ENCODE results near the gene MGAT4C. TPM values are rescaled to one million over a fixed set of nuclear protein-coding genes. Genes with fewer than 3 reads are reported as not detected.
"Not testable (repeated sequence)": the region's sequence is repeated elsewhere in the genome, so short reads cannot be mapped to it uniquely, and the experiment has no call there.

The MGAT4C gene
- total RNA-seq, 1 experiment from 2014 or later: 1.1 TPM

DNA sequence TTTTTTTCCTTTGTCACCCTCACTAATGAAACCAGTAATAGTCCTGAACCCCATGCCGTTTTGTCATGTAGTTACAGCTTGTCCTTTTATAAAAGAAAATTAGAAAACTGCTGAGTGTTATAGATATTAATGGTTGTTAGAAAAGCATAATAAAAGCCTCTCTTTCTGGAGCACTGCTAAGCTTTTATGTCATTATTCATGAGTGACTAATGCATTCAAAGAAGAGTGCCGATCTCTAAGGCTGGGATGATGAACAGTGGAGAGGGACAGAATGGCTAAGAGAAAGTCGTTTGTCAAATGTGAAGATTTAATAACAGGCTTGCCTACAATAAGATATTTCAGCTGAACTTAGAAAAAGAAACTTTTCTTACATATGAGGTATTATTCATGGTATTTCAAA lies 121.6 kb downstream of the MGAT4C start:
- DNase-seq (ENCODE audit: low spot score): no peak

DNA sequence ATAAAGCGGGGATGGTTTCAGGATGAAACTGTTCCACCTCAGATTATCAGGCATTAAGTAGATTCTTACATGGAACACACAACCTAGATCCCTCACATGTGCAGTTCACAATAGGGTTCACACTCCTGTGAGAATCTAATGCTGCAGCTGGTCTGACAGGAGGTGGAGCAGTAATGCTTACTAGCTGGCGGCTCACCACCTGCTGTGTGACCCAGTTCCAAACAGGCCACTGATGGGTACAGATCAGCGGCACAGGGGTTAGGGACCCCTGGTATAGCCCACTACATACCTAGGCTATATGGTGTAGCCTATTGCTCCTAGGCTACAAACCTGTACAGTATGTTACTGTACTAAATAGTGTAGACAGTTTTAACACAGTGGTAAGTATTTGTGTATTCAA lies 129.3 kb downstream of the MGAT4C start:
- DNase-seq (ENCODE audit: low spot score): not testable (repeated sequence)

GRCh38 chr12:86122846-86123468 lies 133.2 kb downstream of the MGAT4C start:
- DNase-seq (ENCODE audit: low spot score): no peak

DNA sequence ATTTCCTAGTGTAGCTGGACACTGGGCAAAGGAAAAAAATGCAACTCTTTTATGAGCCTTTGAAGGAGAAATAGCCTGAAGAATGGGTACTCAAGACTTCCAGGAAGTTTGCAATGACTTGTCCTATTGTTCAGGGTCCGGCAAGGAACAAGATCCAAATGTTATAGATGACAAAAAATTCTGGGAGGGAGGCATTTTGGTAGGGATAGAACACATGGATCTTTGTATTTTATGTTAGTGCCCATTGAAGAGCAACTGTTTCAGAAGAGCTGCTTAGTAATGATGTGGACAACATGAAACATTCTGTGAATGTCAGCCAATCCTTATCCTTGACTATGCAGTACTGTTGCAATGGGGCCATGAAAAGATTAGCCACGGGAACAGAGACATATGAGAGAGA lies 138.0 kb downstream of the MGAT4C start:
- DNase-seq (ENCODE audit: low spot score): no peak

DNA sequence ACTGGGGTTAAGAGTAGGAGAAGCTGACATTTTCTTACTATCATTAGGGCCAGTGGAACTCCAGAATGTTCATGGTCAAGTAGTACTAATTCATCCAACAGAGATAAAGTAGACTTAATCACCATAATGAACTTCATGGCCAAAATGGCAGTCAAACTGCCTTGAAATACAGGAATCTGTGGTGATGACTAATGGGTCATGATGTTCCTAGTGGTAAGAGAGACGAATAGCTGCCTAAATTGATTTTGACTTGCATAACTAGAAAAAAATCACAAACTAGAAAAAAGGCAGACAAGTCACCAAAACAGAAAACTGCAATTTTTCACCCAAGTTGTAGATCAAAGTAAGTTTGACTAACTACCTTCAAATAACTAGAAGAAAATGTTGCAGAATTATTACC lies 138.5 kb downstream of the MGAT4C start:
- no peak for DNase-seq (ENCODE audit: low spot score)

- no peak for DNase-seq (ENCODE audit: low spot score)
Observed at GRCh38 chr12:86104087-86104486, 152.1 kb downstream of the MGAT4C start.

GRCh38 chr12:86097161-86097560 lies 159.0 kb downstream of the MGAT4C start:
- no peak for DNase-seq (ENCODE audit: low spot score)

DNA sequence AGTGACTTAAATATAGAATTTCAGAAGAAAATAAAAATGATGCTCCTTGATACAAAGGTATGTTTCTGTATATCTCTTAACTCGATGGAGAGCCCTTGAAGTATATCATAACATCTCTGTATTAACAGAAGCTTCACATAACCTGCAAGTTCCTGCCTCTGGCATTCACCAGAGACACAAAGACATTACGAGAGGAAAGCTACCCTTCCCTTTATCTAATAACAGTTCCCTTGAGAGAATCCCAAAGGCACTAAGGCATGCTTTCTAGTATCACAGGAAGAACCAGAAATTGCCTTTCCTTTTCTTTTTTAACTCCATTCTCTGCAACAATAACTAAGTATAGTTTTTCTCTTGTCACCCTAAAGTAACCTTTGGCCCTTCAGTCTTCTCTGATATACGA lies 164.5 kb downstream of the MGAT4C start:
- no peak for DNase-seq (ENCODE audit: low spot score)

GRCh38 chr12:86081843-86082242 lies 174.3 kb downstream of the MGAT4C start:
- no peak for DNase-seq (ENCODE audit: low spot score)

- DNase-seq (ENCODE audit: low spot score): not testable (repeated sequence)
Observed at GRCh38 chr12:86059052-86059451, 197.1 kb downstream of the MGAT4C start.

DNA sequence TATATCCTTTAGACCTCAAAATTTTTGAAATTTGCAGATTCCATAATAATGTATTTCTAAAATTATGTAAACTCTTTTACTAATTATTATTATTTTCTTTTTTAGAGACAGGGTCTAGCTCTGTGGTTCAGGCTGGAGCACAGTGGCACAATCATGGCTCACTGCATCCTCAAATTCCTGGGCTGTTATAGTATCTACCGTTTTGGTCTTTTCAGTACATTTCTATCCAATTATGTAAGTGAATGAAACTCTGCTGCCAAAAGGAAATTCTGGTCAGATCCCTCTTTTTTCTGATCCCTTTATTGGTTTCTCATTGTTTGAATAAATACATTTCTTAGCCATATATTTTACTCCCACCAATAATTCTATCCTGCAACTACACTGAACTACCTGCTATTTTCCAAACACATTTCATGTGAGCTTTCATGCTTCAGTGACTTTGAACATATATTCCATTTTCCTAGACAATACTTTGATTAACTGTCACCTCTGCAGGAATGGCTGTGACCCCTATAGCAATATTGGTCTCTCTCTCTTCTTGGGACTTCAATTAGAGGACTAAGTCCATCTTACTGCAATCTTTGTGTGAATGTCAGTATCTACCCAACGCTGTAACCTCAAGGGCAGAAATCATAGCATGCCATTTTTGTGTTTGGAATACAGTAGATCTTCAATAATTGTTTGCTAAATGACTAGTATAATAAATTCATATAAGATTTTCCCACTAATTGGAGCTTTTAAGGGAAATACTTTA lies 198.9 kb downstream of the MGAT4C start:
- DNase-seq (ENCODE audit: low spot score): no peak

DNA sequence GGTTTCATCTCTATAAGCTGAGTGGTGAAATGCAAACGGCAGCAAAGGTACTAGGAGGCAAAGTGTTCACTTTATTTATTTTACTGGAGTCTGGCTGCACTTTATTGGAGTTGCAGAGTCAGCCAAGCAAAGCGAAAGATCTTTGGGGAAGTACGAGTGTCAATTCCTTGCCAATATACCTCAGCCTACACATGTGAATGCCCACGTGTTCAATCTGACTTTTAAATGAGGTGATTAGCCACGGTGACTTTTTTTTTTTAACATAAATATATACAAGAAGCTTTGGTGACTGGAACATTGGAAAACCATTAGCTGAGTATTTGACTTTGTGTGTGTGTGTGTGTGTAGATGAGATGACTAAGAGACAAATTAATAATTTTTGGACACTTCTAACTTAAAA lies 203.3 kb downstream of the MGAT4C start:
- DNase-seq (ENCODE audit: low spot score): no peak

DNA sequence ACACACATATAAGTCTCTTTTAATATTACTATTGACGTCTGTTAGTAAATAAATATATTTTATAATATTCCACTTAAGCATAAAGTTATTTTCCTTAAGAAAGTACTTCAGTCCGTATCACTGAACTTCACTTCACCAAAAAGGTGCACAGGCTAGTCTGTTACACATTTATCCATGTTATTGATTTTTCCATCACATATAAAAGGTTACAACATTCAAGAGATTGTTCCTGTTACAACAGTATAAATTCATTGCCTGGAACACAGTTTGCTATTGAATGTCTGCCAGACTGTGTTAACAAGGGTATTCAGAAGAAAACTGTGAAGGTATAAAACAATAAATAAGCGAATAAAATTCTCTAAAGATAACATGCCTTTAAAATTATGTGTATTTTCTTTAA lies 206.2 kb downstream of the MGAT4C start:
- no peak for DNase-seq (ENCODE audit: low spot score)

DNA sequence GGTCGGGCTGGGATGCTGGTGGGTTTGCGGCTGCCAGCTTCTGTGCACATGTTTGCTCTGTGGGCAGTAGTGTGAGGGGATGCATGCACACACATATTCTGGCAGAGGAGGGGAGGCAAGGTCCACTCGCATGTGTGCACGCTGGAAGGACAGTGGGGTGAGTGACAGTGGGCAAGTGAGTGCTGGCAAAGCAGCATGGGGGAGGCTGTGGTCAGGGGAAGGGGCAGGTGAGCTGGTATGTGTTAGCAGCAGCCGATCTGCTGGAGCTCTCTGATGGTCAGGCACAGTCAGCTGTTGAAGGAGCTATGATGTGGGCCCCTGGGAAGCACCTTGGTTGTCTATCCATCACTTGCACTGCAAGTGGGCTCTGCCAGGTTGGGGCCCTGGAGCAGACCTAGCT lies 211.8 kb downstream of the MGAT4C start:
- no peak for DNase-seq (ENCODE audit: low spot score)

- no peak for DNase-seq (ENCODE audit: low spot score)
Observed at GRCh38 chr12:86042062-86042461, 214.1 kb downstream of the MGAT4C start.

DNA sequence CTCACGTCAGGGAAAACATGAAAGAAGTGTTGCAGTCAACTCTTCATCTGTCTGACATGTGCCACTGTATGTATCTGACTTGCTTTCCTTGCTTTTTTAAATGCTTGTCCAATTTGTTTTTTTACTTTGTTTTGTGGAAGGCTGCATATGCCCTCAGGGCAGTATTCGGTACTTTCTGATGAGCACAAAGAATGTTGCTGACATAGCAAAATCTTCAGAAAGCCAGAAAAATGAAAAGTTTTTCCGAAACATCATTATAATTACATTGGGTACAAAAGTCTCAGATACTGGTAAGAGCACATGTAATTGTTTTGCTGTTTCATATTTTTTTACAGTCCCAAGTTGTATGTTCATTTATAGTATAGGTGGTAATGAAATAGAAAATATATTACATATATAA lies 237.8 kb downstream of the MGAT4C start:
- DNase-seq (ENCODE audit: low spot score): no peak

GRCh38 chr12:86015026-86015425 lies 241.2 kb downstream of the MGAT4C start:
- no peak for DNase-seq (ENCODE audit: low spot score)

DNA sequence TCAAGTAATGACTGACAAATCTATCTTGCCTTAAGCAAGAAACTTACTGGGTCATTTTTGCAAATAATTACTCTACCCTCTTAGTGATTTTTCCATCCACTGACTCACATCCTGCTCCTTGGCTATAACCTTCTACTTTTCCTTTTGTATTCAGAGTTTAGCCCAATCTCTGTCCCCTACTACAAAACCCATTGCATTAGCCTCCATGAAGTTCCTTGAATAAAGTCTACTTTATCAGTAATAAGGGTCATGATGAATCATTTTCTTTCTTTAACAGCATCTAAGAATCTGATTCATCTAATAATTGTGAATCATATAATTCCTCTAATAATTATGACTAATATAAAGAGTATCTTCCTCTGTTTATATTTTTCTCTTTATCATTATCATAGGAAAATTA lies 249.5 kb downstream of the MGAT4C start:
- no peak for DNase-seq (ENCODE audit: low spot score)

GRCh38 chr12:85998074-85998473 lies 258.1 kb downstream of the MGAT4C start:
- DNase-seq (ENCODE audit: low spot score): no peak

DNA sequence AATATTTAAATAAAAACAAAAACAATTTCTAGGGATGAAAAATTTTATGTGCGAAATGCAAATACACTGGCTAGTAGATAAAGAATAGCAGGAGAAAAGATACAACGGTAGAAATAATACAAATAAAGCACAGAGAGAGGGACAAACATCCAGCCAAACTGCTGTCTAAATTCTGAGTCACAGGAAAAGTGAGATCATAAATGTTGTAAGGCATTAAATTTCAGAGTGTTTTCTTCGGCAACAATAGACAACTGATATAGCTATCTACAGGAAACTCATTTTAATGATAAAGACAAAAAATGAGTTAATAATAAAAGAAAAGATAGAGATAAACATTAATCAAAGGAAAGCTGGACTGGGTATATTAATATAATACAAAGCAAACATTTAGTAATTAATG lies 259.9 kb downstream of the MGAT4C start:
- no peak for DNase-seq (ENCODE audit: low spot score)

DNA sequence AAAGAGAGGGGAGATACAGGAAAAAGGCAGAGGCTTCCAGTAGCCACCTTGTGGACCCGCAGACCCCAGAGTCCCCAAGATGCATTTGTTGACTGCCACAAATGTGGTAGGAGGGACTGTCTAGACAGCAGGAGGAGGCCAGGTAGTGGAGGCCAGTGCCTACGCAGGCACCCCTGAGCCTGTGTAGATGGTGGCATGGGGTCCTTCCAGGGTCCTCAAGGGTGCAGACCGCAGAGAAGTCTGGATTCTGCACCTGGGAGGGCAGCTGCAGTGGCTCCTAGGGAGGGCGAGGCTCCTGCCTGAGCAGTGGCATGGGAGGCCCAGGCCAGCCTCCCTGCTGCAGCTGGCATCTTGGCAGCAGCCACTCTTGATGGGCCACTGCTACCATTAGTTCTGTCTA lies 262.4 kb downstream of the MGAT4C start:
- DNase-seq (ENCODE audit: low spot score): no peak

GRCh38 chr12:85985996-85986395 lies 270.2 kb downstream of the MGAT4C start:
- no peak for DNase-seq (ENCODE audit: low spot score)

GRCh38 chr12:85983601-85984000 lies 272.6 kb downstream of the MGAT4C start:
- no peak for DNase-seq (ENCODE audit: low spot score)

GRCh38 chr12:85979641-85980040 lies 276.6 kb downstream of the MGAT4C start:
- no peak for DNase-seq (ENCODE audit: low spot score)

Measured in H4 (cell line).